Erythroblast (primary cell): ENCODE data around the gene STARD10.

Experiments
- GATA1 ChIP-seq: IDR thresholded peaks from 2 replicates; pipeline ENCODE4 v1.6.1; 2011; ENCODE audit warnings: low read depth, mild to moderate bottlenecking, control low read depth, low read length, moderate library complexity
- POLR2A ChIP-seq: IDR thresholded peaks from 2 replicates; pipeline ENCODE4 v1.6.1; 2011; ENCODE audit warnings: mild to moderate bottlenecking, low read length

DNA sequence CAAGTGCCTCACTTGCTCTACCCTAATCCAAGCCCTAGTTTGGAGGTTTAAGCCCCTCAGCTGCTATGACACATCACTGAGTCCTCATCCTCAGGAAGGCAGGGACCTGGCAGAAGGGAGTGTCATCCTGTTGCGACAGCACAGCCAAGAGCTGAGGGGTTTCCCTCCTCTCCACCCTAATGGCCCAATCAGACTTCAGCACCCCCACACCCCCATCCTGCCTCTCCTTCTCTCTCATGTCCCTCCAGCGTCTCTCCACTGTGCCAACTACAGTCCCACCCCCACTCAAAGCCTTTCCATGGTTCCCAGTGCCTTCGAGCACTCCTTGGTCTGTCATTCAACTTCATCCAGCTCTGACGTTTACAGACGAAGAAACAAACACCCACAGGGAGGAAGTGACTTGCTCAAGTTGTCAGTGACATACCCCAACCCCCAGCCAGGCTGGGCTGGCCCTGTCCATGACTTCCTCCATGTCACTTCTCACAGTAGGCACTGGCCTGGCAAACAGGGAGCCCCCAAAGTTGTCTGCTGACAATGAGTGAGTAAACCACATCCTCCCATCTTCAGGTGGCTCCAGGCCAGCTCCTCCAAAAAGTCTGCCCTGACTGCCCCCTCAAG is 57.3 kb downstream of the STARD10 start:
- TF ChIP-seq POLR2A (no peak), GATA1 (no peak)
